Myocyte (in vitro differentiated cells): ENCODE measurements around the gene CDCA8. TPM values are rescaled to one million over a fixed set of nuclear protein-coding genes. Genes with fewer than 3 reads are reported as not detected.

ENCODE experiments used
- DNase-seq: peaks from one replicate; pipeline ENCODE4 v3.0.0-alpha.2; 2012; ENCODE audit warnings: low read depth
- total RNA-seq: library from RNA; depleted of rRNA; stranded (reverse); fragments of >200 nt; gene quantifications from 2 replicates; pipeline ENCODE4 v1.2.3, GENCODE V29; 2014

The CDCA8 gene
- total RNA-seq, 1 donor from 2014 or later = 0.05 TPM

- no peak for DNase-seq
Measured at GRCh38 chr1:37714689-37715088, 22.4 kb downstream of the CDCA8 start.

- DNase-seq = no peak
Measured at GRCh38 chr1:37716321-37716720, 24.0 kb downstream of the CDCA8 start.

DNA sequence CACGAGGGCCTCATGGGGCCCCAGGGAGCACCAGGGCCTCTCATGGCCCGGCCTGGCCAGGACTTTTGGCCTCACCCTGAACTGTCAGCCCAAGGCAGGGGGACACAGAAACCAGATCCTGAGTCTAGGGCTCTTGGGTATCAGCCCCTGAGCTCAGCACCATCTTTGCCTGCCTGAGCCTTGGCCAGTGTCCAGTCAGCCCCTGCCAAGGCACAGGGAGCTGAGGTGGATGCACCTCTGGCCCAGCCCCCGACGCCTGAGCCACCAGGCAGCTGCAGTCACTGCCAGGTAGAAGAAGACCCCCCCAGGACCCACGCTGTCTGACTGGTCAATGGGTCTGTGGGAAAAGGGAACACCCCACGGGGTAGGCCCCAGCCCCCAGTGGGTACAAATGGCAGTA, 25.3 kb downstream of the CDCA8 start:
- no peak for DNase-seq

DNA sequence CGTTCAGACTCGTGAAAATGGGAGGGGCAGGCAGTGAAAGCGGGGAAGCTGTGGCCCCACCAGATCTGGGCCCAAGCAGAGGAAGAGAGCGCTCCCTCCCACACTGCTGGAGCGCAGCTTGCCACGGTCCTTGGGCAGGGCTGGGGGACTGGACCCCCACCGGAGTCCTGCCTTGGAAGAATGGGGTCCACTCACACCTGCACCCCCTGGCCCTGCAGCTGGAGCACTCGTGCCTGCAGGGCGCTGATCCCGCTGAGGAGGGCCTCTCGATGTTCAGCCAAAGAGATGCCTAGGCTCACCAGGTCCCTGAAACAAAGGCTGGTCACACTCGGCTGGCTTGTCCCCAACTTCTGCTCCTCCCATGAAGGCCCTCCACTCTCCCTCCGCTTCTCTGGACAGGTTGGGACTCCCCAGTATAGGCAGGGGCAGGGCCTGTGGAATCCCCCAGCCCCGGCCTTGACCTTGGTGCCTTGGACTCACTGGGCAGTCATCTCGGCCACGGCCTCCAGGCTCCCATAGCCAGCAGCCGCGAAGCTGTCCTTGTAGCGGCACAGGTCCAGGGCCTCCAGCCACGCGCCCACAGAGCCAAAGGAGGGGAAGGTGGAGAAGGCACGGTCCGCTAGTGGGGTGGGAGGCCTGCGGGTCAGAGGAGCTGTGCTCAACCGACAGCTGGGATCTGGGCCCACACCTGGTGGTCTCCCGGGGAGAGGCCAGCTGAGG, 26.0 kb downstream of the CDCA8 start:
- DNase-seq = no peak

DNA sequence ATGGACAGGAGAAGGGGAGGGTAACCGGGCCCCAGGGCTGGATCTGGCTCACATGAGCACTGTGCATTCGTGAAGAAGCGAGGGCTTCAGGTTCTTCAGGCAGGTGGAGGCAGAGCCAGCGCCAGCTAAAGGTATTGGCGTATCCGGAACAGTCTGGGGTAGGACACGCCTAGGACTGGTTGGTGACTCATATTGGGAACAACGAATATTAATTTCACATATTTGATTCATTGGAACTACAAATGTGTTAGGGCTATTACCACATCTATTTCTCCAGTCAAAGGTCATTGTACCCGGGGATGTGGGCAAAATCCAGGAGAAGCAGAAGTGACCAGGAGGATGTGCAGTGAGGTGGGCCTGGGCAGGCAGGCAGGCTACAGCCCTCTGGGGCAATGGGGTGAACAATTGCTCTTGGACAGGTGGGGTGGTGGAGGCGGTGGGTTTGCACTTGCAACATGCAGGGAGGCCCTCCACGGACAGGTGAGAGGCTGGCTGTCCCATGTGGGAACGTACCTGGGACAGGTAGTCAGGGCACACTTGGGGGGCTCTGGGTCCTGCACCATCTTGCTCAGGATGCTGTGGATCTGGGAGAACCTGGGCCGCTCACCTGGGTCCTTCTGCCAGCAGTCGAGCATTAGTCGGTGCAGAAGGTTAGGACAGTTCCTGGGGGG, 26.7 kb downstream of the CDCA8 start:
- no peak for DNase-seq

DNA sequence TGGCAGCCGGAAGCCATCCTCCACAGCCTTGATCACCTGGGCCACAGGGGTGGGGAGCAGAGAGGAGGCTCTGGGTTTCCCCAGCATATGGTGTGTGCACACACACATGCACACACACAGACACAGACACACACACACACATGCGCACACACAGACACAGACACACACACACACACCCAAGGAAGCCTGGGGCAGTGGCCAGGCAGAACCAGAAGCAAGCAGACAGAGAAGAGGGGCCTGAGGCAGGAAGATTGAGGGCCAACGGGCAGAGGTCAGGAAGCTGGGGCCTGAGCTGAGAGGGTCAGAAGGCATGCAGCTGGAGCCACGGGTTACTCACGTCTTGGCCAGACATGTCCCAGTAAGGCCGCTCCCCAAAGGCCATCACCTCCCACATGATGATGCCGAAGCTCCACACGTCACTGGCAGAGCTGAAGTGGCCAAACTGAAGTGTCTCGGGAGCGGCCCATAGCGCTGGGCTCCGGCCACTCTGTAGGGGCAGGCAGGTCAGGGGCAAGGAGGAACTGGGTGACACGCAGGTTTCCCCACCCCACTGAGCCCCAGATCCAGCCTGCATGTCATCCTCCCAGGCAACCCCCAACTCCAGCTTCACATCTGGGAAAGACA, 27.4 kb downstream of the CDCA8 start:
- no peak for DNase-seq

- no peak for DNase-seq
Measured at GRCh38 chr1:37720231-37721130, 28.2 kb downstream of the CDCA8 start.

DNA sequence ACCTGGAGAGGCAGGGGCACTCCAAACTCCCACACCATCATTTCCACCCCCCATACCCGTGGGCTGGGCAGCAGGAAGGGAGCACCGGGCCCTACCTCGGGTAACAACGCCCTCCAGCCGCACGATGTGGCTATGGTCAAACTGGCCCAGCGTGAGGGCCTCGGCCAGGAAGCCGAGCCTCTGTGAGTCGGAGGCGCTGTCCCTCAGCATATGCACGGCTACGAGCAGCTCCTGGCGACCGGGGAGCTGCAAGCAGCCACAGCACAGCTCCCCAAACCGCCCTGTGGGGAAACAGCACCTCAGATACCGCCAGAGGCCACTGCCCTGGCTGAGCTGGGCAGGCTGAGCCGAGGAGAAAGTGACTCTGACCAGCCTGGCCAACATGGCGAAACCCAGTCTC, 29.2 kb downstream of the CDCA8 start:
- no peak for DNase-seq

- no peak for DNase-seq
Measured at GRCh38 chr1:37722181-37723071, 30.1 kb downstream of the CDCA8 start.

DNA sequence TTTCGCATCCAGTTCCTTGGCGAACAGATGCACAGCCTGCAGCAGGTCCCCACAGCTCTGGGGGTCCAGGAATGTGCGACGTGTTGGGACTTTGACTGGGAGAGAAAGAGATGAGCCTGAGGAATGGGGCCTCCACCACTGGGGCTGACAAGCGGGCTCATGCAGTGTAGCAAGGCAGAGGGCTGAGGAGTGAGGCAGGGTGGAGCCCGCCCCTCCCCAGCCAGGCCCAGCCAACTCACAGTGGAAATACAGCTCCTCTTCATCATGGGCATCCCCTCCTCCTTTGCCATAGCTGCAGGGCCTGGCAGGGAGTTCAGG, 30.7 kb downstream of the CDCA8 start:
- no peak for DNase-seq

- DNase-seq = no peak
Measured at GRCh38 chr1:37723390-37724078, 31.2 kb downstream of the CDCA8 start.

DNA sequence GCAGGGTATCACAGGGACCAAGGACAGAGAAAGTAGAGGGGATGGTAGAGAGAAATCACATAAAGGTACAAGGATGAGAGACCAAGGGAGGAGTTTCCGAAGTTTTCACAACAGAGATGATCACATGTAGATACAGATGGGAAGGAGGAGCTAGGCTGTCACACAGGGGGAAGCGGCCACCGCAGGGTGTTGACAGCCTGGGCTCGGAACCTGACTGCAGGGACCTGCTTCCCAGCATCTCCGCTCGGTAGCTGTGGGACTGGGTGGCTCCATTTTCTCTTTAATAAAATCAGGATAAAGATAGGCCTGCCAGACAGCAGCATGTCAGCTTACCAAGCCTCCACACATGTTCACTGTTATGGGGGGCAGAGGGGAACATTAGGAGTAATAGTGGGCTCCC, 32.3 kb downstream of the CDCA8 start:
- DNase-seq = no peak

GRCh38 chr1:37725851-37726613, 33.7 kb downstream of the CDCA8 start:
- DNase-seq = no peak

GRCh38 chr1:37726751-37727585, 34.7 kb downstream of the CDCA8 start:
- DNase-seq = no peak

DNA sequence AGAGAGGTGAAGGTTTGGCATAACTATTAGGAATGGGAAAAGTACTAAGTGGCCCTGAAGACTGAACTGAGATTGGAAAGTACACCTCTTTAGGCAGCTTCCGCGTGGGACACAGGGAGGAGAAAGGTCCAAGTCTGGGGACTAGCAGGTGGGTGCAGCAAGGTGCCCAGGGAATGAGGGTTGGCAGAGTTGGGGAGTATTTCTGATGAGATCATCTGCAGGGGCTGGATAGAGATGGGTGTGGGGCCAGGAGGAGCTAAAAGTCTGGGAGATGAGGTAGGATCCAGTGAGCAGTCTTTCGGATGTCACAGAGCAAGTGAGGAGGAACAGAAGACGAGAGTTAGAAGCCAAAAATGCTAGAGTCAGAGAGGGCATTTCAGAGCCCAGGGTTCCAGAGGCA, 36.1 kb downstream of the CDCA8 start:
- no peak for DNase-seq

DNA sequence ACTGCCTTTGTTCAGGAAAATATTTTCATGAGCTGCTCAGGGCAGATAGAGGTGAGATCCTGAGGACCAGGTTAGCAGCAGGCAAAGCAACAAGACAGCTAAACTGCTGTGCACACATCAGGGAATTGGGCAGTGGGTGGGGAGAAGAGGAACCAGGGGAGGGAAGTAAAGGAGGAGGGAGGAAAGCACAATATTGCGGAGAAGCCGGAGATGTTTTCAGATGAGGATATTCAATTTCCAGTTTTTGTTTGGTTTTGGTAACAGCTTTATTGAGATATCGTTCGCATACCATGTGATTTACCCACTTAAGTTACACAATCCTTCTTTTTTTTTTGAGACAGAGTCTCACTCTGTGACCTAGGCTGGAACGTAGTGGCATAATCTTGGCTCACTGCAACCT, 38.1 kb downstream of the CDCA8 start:
- DNase-seq = no peak

DNA sequence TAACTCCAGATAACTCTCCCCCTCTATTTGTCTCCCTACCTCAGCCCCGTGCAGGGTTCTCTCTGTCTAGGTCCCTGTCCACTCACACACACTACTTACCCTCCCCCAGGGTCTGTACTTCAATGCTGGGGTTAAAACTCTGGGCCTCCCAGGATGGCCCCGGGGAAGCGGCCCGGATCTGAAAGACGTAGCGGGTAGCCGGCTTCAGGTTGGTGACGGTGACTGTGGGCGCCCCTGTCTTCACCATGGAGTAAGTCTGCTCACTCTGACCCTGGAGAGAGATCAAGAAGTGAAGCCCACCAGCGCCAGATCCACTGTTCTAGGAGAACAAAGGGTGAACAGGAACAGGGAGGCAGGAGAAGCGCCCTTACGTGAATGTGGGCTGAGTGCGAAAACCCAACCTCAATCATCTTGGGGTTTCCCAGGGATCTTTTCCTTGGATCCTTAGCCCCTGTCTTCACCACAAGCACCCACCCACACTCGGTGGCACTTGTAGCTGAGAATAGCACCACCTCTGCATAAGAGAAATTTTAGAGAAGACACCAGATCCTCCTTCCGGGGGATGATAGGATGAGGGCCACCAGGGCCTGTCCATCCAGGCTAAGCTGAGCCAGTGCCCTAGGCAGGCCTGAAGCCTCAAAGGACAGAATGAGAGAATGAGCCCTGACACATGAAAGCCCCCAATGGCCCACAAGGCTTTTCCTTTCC, 39.1 kb downstream of the CDCA8 start:
- DNase-seq = no peak
